ENCODE results near the gene SPOCD1.

- TF ChIP-seq POLR2A (IDR thresholded peaks at IDR 0.05) (no peak), CTCF (IDR thresholded peaks at IDR 0.05) (no peak), POLR2AphosphoS5 (IDR thresholded peaks at IDR 0.05) (no peak), EP300 (IDR thresholded peaks at IDR 0.05; ENCODE audit: low read depth) (no peak)
These were observed 36.9 kb downstream of the SPOCD1 start for GRCh38 chr1:31778763-31779488.

Measured in transverse colon (tissue), 4 donors.